Keratinocyte (primary cell): ENCODE measurements around the gene ATPAF2.

Experiments used
- CTCF ChIP-seq, 3 experiments: IDR thresholded peaks in 1 of 3; conservative IDR thresholded peaks in 1 of 3; optimal IDR thresholded peaks in 1 of 3; 2 replicates in 2 of 3; 3 replicates in 1 of 3; pipeline versions ENCODE3 to v1.5.1; 2011; ENCODE audit warnings: low read length in 3 of 3, mild to moderate bottlenecking in 3 of 3, moderate library complexity in 2 of 3, control low read depth in 1 of 3, inconsistent platforms in 1 of 3; ENCODE audit not compliant: insufficient read depth in 2 of 3; ENCODE audit errors: extremely low read depth in 1 of 3
- EZH2 ChIP-seq: IDR thresholded peaks from one replicate; pipeline ENCODE4 v1.6.1; 2012; ENCODE audit warnings: inconsistent platforms, mild to moderate bottlenecking, low read length, moderate library complexity

GRCh38 chr17:18016426-18016825 is 22.5 kb downstream of the ATPAF2 start:
- no peak for TF ChIP-seq CTCF (optimal IDR thresholded peaks at IDR 0.05 in 1 of 3, IDR thresholded peaks at IDR 0.05 in 1 of 3, conservative IDR thresholded peaks at IDR 0.05 in 1 of 3; ENCODE audit: extremely low read depth in 1 of 3, insufficient read depth in 2 of 3, low read length in 3 of 3)
- no peak for TF ChIP-seq EZH2
